Measurements from ENCODE around the gene CD53. TPM values are rescaled to one million over a fixed set of nuclear protein-coding genes. Genes with fewer than 3 reads are reported as not detected.
A peak's percentile ranks its signal among the peaks of the same experiment; 100 is the strongest.

Gene CD53
- total and polyA plus RNA-seq, 9 of the 15 experiments (the other 6 are each of a cell fraction or from before 2014, with no cell fraction given), result 63.5 to 220 (median 131) TPM

GRCh38 chr1:110880708-110881374, 7.9 kb downstream of the CD53 start (continued):
- TF ChIP-seq EWSR1 (IDR thresholded peaks at IDR 0.05; ENCODE audit: borderline replicate concordance, low read depth, partially characterized antibody) (no peak), ZBTB7A (IDR thresholded peaks at IDR 0.05; ENCODE audit: borderline replicate concordance, control insufficient read depth, low read depth, low read length) (no peak), FOXA3 (CRISPR knock-in tag; conservative IDR thresholded peaks at IDR 0.05 in 1 of 2, IDR thresholded peaks at IDR 0.05 in 1 of 2) (peak; percentile 31 to 74; a peak in 2 of 4 replicates), CBX8 (IDR thresholded peaks at IDR 0.05; ENCODE audit: borderline replicate concordance, extremely low read depth, low read depth, low read length, poor library complexity, severe bottlenecking) (no peak), MTA3 (IDR thresholded peaks at IDR 0.05; ENCODE audit: borderline replicate concordance) (peak; percentile 55; the same call in 1 of the 2 replicates), CTBP1 (IDR thresholded peaks at IDR 0.05; ENCODE audit: borderline replicate concordance) (peak; percentile 91), EP400 (IDR thresholded peaks at IDR 0.05) (peak; percentile 65), THRA (IDR thresholded peaks at IDR 0.05) (no peak), FUS (optimal IDR thresholded peaks at IDR 0.05; ENCODE audit: low read depth, low read length) (no peak), TEAD2 (tag; IDR thresholded peaks at IDR 0.05) (no peak), IFI16 (CRISPR knock-in tag; IDR thresholded peaks at IDR 0.05) (no peak), DACH1 (IDR thresholded peaks at IDR 0.05; ENCODE audit: partially characterized antibody) (peak; percentile 74), MYBL2 (IDR thresholded peaks at IDR 0.05; ENCODE audit: low read depth) (no peak), MYBL2 (CRISPR knock-in tag; IDR thresholded peaks at IDR 0.05; ENCODE audit: borderline replicate concordance) (no peak), POLR2A (conservative IDR thresholded peaks at IDR 0.05) (no peak), EGR1 (conservative IDR thresholded peaks at IDR 0.05) (no peak; the same call in 1 of the 2 replicates), POLR3A (IDR thresholded peaks at IDR 0.05; ENCODE audit: borderline replicate concordance, extremely low read depth, insufficient read depth, insufficient read length) (no peak), ZNF785 (CRISPR knock-in tag; IDR thresholded peaks at IDR 0.05) (no peak), TCF3 (CRISPR knock-in tag; IDR thresholded peaks at IDR 0.05) (peak; percentile 70), SMAD3 (CRISPR knock-in tag; conservative IDR thresholded peaks at IDR 0.05) (no peak), BRD9 (IDR thresholded peaks at IDR 0.05; ENCODE audit: low read depth, partially characterized antibody) (peak; percentile 71), MYC (IDR thresholded peaks at IDR 0.05; ENCODE audit: low read depth, low read length) (no peak), MYC (CRISPR knock-in tag; IDR thresholded peaks at IDR 0.05; ENCODE audit: borderline replicate concordance, low read depth) (no peak), ZC3H8 (IDR thresholded peaks at IDR 0.05) (peak; percentile 77; the same call in 1 of the 2 replicates), BRD4 (IDR thresholded peaks at IDR 0.05) (no peak; the same call in 1 of the 2 replicates), TOE1 (IDR thresholded peaks at IDR 0.05; ENCODE audit: borderline replicate concordance) (peak; percentile 56; the same call in 1 of the 2 replicates), TOE1 (CRISPR knock-in tag; IDR thresholded peaks at IDR 0.05; ENCODE audit: borderline replicate concordance, low read depth) (no peak), ZEB2 (IDR thresholded peaks at IDR 0.05) (peak; percentile 96), MCM5 (IDR thresholded peaks at IDR 0.05; ENCODE audit: low read depth) (no peak), ZNF184 (CRISPR knock-in tag; IDR thresholded peaks at IDR 0.05) (no peak)

Data from K562 (cell line).